A549 (cell line): ENCODE data around the gene CNTNAP2. TPM values are rescaled to one million over a fixed set of nuclear protein-coding genes. Genes with fewer than 3 reads are reported as not detected.

Experiments used
- ATAC-seq, 2 experiments: fragments of 200-7000 bp in 1 of 2; fragments of >200 bp in 1 of 2; cut with Nextera tagmentation in 1 of 2; cut with Tn5 transposase in 1 of 2; 3 replicates each; pipeline versions ENCODE4 v1.8.0 to v1.9.1; 2018 to 2020; ENCODE audit warnings: mild to moderate bottlenecking in 1 of 2, moderate library complexity in 1 of 2
- CTCF ChIA-PET: fragments of 300-600 bp; sonication (Branson Sonifier 250); formaldehyde crosslinking; extraction: SDS; loops from one replicate; lab custom pipeline; 2021; ENCODE audit warnings: antibody characterized with exemption, inconsistent platforms; lab: Yijun Ruan, JAX
- POLR2A ChIA-PET: fragments of 350-600 bp; formaldehyde crosslinking; extraction: SDS; loops from one replicate; lab custom pipeline; 2021; ENCODE audit warnings: antibody characterized with exemption, inconsistent platforms; lab: Yijun Ruan, JAX
- DNase-seq, 2 experiments: peaks; one replicate each; pipeline versions ENCODE4 v3.0.0 to v3.0.0-alpha.2; 2011 to 2016; ENCODE audit warnings: low read depth in 1 of 2, low spot score in 1 of 2
- FAIRE-seq: peaks from 2 replicates; lab custom pipeline; 2011; peaks lifted over from hg19 to GRCh38; lab: Jason Lieb, UNC
- H3K27ac ChIP-seq, 2 experiments: fragments of >200 bp; sonication (Bioruptor Twin); formaldehyde crosslinking; 3 replicates each; pipeline ENCODE4 v1.5.1; 2016 to 2017
- H3K4me1 ChIP-seq: fragments of >200 bp; sonication (Bioruptor Twin); formaldehyde crosslinking; 3 replicates; pipeline ENCODE4 v1.6.1; 2016
- H3K4me2 ChIP-seq: fragments of >200 bp; sonication (Bioruptor Twin); formaldehyde crosslinking; 3 replicates; pipeline ENCODE4 v1.6.1; 2016
- H3K4me3 ChIP-seq: fragments of >200 bp; sonication (Bioruptor Twin); formaldehyde crosslinking; 3 replicates; pipeline ENCODE4 v1.5.1; 2016
- H3K9me3 ChIP-seq: fragments of >200 bp; sonication (Bioruptor Twin); formaldehyde crosslinking; 3 replicates; pipeline ENCODE4 v1.6.1; 2016
- EP300 ChIP-seq, 2 experiments: fragments of >200 bp; sonication (Bioruptor Twin); formaldehyde crosslinking; IDR thresholded peaks; 2 replicates in 1 of 2; 3 replicates in 1 of 2; pipeline ENCODE4 v1.6.1; 2016 to 2017
- FOSL2 ChIP-seq, 2 experiments: fragments of 450-650 bp in 1 of 2; fragments of >200 bp in 1 of 2; sonication (Bioruptor Twin) in 1 of 2; formaldehyde crosslinking; IDR thresholded peaks; 2 replicates each; pipeline versions ENCODE4 v1.5.0 to v1.6.1; 2016 to 2020; ENCODE audit warnings: mild to moderate bottlenecking in 1 of 2, moderate library complexity in 1 of 2
- HEYL ChIP-seq: fragments of 250-450 bp; sonication (Bioruptor Pico); IDR thresholded peaks from 2 replicates; pipeline ENCODE4 v1.8.0; 2021; ENCODE audit warnings: mild to moderate bottlenecking, moderate library complexity
- JUN ChIP-seq, 2 experiments: fragments of >200 bp; sonication (Bioruptor Twin); formaldehyde crosslinking; IDR thresholded peaks; 2 replicates in 1 of 2; 3 replicates in 1 of 2; pipeline ENCODE4 v1.6.1; 2016 to 2017
- KDM1A ChIP-seq: fragments of 200-600 bp; sonication (generic); IDR thresholded peaks from 2 replicates; pipeline ENCODE4 v1.6.1; 2016; ENCODE audit warnings: low read depth, mild to moderate bottlenecking
- KDM5A ChIP-seq: fragments of 200-600 bp; sonication (generic); IDR thresholded peaks from 2 replicates; pipeline ENCODE4 v1.6.1; 2016; ENCODE audit warnings: antibody characterized with exemption, mild to moderate bottlenecking
- MAFK ChIP-seq: fragments of 450-650 bp; IDR thresholded peaks from 2 replicates; pipeline ENCODE4 v1.6.1; 2014; ENCODE audit not compliant: partially characterized antibody
- MAZ ChIP-seq: fragments of 150-350 bp; IDR thresholded peaks from 2 replicates; pipeline ENCODE4 v1.6.1; 2014; ENCODE audit warnings: antibody characterized with exemption, low read depth, low read length, borderline replicate concordance
- NR3C1 ChIP-seq: fragments of >200 bp; sonication (Bioruptor Twin); formaldehyde crosslinking; IDR thresholded peaks from 3 replicates; pipeline ENCODE4 v1.6.1; 2017
- PHF8 ChIP-seq: fragments of 200-600 bp; sonication (generic); IDR thresholded peaks from 2 replicates; pipeline ENCODE4 v1.6.1; 2016; ENCODE audit warnings: low read depth, mild to moderate bottlenecking, antibody characterized with exemption, moderate library complexity, borderline replicate concordance
- POLR2AphosphoS2 ChIP-seq: conservative IDR thresholded peaks from 2 replicates; pipeline ENCODE4 v1.6.1; 2012; ENCODE audit warnings: low read length, improper control_type of control experiment, inconsistent platforms
- RCOR1 ChIP-seq: fragments of 150-350 bp; IDR thresholded peaks from 2 replicates; pipeline ENCODE4 v1.6.1; 2014; ENCODE audit warnings: antibody characterized with exemption, low read length, low read depth
- SREBF2 ChIP-seq: fragments of 450-650 bp; IDR thresholded peaks from 2 replicates; pipeline ENCODE4 v1.6.1; 2014; ENCODE audit warnings: mild to moderate bottlenecking, moderate library complexity
- ZNF302 ChIP-seq: fragments of 250-450 bp; sonication (Bioruptor Pico); IDR thresholded peaks from 2 replicates; pipeline ENCODE4 v1.9.0; 2021; ENCODE audit warnings: inconsistent platforms, mild to moderate bottlenecking, moderate library complexity
- WGBS: methylation state at CpG from one replicate; pipeline ENCODE4 v1.1.6; 2017; ENCODE audit errors: missing lambda C conversion rate; 5-methylcytosine and 5-hydroxymethylcytosine counted together
- polyA plus RNA-seq, 4 experiments: library from polyadenylated mRNA; depleted of rRNA in 3 of 4; stranded (reverse); fragments of >200 nt; fragmentation: RNase III in 1 of 4; extraction: RNeasy Plus Mini Kit Qiagen cat#74134 plus additional on column Dnase treatment in 1 of 4; gene quantifications; 2 replicates in 3 of 4; 3 replicates in 1 of 4; pipeline ENCODE4 v1.2.3, GENCODE V29; 2011 to 2017
- TF ChIP-seq, protein P1 (sequence below): IDR thresholded peaks from 2 replicates; pipeline ENCODE4 v1.6.1; 2012; ENCODE audit warnings: low read depth, borderline replicate concordance
- TF ChIP-seq, protein P2 (sequence below): IDR thresholded peaks from 2 replicates; pipeline ENCODE4 v1.6.1; 2012
- TF ChIP-seq, protein P3 (sequence below): fragments of 250-450 bp; sonication (Bioruptor Pico); IDR thresholded peaks from 2 replicates; pipeline ENCODE4 v1.5.0; 2021; ENCODE audit warnings: mild to moderate bottlenecking, moderate library complexity, borderline replicate concordance
- TF ChIP-seq, protein P4 (sequence below): fragments of 150-350 bp; IDR thresholded peaks from 2 replicates; pipeline ENCODE4 v1.6.1; 2014; ENCODE audit warnings: low read depth, mild to moderate bottlenecking, low read length

CNTNAP2 gene
- polyA plus RNA-seq, 2 of the 4 experiments (the other 2 are of a cell fraction): 0.05 to 0.13 TPM

DNA sequence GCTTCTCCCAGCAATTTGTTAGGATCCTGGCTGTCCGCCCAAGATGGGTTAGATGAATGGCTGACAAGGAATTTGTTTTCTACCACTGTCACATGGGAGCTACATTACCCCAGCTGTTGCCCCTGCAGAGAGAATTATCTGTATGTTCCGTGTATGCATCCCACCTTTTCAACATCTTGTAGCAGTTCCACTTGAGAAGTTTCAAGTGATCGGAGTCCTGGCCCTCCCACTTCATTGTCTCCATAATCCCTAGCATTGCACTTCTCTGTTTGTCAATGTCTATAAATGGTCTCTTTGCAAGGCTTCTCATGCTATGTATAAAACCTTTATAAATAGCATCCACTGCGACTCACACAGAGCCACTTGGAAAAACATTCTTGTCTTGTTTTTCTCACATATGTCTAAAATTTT, 972.5 kb downstream of the CNTNAP2 start:
- no peak for DNase-seq
- no peak overlapping the region for H3K27ac ChIP-seq
- no peak for ATAC-seq
- H3K4me1 ChIP-seq: no peaks in the 10 kb centered on the region
- WGBS: 45% methylated on average over 4 of the region's 4 CpGs
- H3K4me3 ChIP-seq: no peak overlapping the region
- ChIA-PET CTCF (interaction anchor here (0.6 to 1.4 kb wide), 2 partner anchors 13 to 270 kb away, joined by 3 read pairs; no protein-coding TSS in a partner anchor), POLR2A (no interaction called here)
- H3K4me2 ChIP-seq: no peak overlapping the region
- no peak for FAIRE-seq
- TF ChIP-seq, protein P1, sequence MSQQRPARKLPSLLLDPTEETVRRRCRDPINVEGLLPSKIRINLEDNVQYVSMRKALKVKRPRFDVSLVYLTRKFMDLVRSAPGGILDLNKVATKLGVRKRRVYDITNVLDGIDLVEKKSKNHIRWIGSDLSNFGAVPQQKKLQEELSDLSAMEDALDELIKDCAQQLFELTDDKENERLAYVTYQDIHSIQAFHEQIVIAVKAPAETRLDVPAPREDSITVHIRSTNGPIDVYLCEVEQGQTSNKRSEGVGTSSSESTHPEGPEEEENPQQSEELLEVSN: no peak
- no peak for TF ChIP-seq KDM1A
- no peak for TF ChIP-seq FOSL2 (IDR thresholded peaks at IDR 0.05)
- TF ChIP-seq FOSL2 (CRISPR knock-in tag; IDR thresholded peaks at IDR 0.05): no peak
- no peak for TF ChIP-seq RCOR1
- TF ChIP-seq, protein P2, sequence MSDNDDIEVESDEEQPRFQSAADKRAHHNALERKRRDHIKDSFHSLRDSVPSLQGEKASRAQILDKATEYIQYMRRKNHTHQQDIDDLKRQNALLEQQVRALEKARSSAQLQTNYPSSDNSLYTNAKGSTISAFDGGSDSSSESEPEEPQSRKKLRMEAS: no peak
- TF ChIP-seq, protein P3, sequence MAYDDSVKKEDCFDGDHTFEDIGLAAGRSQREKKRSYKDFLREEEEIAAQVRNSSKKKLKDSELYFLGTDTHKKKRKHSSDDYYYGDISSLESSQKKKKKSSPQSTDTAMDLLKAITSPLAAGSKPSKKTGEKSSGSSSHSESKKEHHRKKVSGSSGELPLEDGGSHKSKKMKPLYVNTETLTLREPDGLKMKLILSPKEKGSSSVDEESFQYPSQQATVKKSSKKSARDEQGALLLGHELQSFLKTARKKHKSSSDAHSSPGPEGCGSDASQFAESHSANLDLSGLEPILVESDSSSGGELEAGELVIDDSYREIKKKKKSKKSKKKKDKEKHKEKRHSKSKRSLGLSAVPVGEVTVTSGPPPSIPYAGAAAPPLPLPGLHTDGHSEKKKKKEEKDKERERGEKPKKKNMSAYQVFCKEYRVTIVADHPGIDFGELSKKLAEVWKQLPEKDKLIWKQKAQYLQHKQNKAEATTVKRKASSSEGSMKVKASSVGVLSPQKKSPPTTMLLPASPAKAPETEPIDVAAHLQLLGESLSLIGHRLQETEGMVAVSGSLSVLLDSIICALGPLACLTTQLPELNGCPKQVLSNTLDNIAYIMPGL (CRISPR knock-in tag): no peak
- TF ChIP-seq NR3C1: no peak
- H3K9me3 ChIP-seq: no peaks in the 10 kb centered on the region

- DNase-seq (no peak), FAIRE-seq (no peak), ATAC-seq (no peak)
- CTCF ChIA-PET: interaction anchor here (0.6 to 1.4 kb wide), 2 partner anchors 12 to 271 kb away, joined by 3 read pairs; no protein-coding TSS in a partner anchor
- no peaks in the 10 kb centered on the region for H3K4me1 ChIP-seq
- no peak overlapping the region for H3K27ac ChIP-seq
- no peak overlapping the region for H3K4me2 ChIP-seq
- H3K9me3 ChIP-seq: no peaks in the 10 kb centered on the region
- 12% methylated on average over 1 of the region's 1 CpG for WGBS
- H3K4me3 ChIP-seq: no peak overlapping the region
- POLR2A ChIA-PET: no interaction called here
- TF ChIP-seq HEYL (CRISPR knock-in tag): no peak
- peak; percentile 36 for TF ChIP-seq MAFK
Observed at GRCh38 chr7:147089608-147090007, 973.0 kb downstream of the CNTNAP2 start.

DNA sequence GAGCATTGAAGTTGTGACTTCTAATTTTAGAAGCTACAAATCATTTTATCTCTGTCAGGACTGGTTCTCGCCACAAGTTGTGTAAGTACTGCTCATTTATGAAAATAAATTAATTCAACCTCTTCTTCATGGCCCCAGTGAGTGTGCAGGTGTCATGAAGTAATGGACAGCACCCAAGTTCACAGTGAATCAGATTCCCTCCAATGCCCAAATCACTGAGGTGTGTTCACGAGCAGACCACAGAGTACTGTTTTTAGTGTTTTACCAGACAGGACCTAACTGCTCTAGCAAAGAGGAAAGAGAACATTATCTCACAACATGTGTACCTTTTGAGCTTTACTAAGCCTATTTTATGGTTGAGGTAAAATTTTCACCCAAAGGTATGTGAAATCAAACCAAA, 980.0 kb downstream of the CNTNAP2 start:
- Histone ChIP-seq H3K4me3 (no peak overlapping the region), H3K27ac (no peak overlapping the region), H3K4me2 (no peak overlapping the region), H3K9me3 (0 out of 3 replicates have a peak, but pooled peaks cover 2% of the 10 kb centered on the region)
- POLR2A ChIA-PET: no interaction called here
- ATAC-seq: no peak
- 21% methylated on average over 2 of the region's 2 CpGs for WGBS
- CTCF ChIA-PET: no interaction called here
- TF ChIP-seq KDM5A (no peak), SREBF2 (no peak), POLR2AphosphoS2 (no peak), EP300 (IDR thresholded peaks at IDR 0.05) (no peak), MAZ (no peak), ZNF302 (CRISPR knock-in tag) (no peak), JUN (IDR thresholded peaks at IDR 0.05) (no peak), FOSL2 (IDR thresholded peaks at IDR 0.05) (no peak), FOSL2 (CRISPR knock-in tag; IDR thresholded peaks at IDR 0.05) (no peak), PHF8 (no peak), KDM1A (no peak)
- TF ChIP-seq, protein P1: no peak
- TF ChIP-seq, protein P4, sequence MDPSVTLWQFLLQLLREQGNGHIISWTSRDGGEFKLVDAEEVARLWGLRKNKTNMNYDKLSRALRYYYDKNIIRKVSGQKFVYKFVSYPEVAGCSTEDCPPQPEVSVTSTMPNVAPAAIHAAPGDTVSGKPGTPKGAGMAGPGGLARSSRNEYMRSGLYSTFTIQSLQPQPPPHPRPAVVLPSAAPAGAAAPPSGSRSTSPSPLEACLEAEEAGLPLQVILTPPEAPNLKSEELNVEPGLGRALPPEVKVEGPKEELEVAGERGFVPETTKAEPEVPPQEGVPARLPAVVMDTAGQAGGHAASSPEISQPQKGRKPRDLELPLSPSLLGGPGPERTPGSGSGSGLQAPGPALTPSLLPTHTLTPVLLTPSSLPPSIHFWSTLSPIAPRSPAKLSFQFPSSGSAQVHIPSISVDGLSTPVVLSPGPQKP: no peak
- TF ChIP-seq, all 56 proteins: peak for 0
- FAIRE-seq: no peak
- H3K4me1 ChIP-seq: no peaks in the 10 kb centered on the region
- DNase-seq: no peak
